Panc1 (cell line): ENCODE measurements around the gene TTC9B.

Source experiments
- CTCF ChIP-seq: fragments of 450-650 bp; IDR thresholded peaks from 2 replicates; pipeline ENCODE4 v1.5.1; 2017; ENCODE audit warnings: mild to moderate bottlenecking
- POLR2AphosphoS5 ChIP-seq: IDR thresholded peaks from 2 replicates; pipeline ENCODE4 v1.6.1; 2012; ENCODE audit warnings: mild to moderate bottlenecking, low read depth, low read length, moderate library complexity
- REST ChIP-seq, 2 experiments: IDR thresholded peaks; 2 replicates each; pipeline ENCODE4 v1.6.1; 2011 to 2012; ENCODE audit warnings: low read depth in 2 of 2, control low read depth in 1 of 2, low read length in 1 of 2, mild to moderate bottlenecking in 1 of 2, moderate library complexity in 1 of 2; ENCODE audit not compliant: insufficient read depth in 1 of 2
- SIN3A ChIP-seq: IDR thresholded peaks from 2 replicates; pipeline ENCODE4 v1.6.1; 2012; ENCODE audit warnings: low read depth, mild to moderate bottlenecking, low read length, moderate library complexity, borderline replicate concordance; ENCODE audit not compliant: insufficient read depth

DNA sequence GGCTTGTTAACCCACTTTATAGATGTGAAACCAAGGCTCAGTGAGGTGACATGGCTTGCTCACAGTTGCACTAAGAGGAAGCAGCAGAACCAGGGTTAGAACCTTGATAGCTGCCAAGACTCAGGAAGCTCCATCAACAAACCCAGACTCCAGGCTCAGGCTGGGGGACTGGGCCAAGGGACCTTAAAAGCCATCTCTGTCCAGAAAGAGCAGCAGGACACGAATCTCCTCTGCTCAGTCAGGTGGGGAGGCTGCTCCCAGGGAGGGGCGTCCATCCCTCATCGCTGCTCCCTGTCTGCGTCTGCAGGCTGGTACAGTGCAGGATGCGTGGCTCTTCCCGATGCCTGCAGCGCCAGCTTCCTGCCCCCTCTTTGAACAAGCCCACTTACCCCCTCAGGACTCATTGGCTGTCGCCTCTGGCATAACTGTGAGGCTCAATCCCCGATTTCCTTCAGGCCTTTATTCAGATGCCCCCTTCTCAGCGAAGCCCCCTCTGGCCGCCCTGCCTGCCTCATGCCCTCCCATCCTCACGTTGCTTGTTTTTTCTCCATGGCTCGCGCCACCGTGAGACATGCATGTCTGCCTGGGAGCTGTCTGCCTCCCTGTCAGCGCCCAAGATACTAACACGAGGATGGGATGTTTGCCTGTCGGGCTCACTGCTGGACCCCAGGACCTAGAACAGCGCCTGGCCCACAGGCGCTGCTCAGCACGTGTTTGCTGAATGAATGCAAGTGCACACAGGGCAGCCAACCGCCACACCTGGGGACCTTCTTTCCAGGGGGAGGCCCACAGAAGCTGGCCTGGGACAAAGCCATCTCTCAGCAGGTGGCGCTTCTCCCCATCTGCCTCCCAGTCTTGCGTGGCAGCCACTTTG is 45.5 kb upstream of the TTC9B start:
- TF ChIP-seq CTCF (no peak), SIN3A (no peak), POLR2AphosphoS5 (no peak), REST (IDR thresholded peaks at IDR 0.05; ENCODE audit: insufficient read depth in 1 of 2, low read depth in 2 of 2, low read length in 1 of 2) (no peak)
